Embryonic facial prominence (tissue), 1 donor: Measurements from ENCODE around the gene EGFR.

Experiments used
- DNase-seq: peaks from one replicate; pipeline ENCODE4 v3.0.0-alpha.2; 2016; ENCODE audit errors: extremely low spot score

EGFR gene

DNA sequence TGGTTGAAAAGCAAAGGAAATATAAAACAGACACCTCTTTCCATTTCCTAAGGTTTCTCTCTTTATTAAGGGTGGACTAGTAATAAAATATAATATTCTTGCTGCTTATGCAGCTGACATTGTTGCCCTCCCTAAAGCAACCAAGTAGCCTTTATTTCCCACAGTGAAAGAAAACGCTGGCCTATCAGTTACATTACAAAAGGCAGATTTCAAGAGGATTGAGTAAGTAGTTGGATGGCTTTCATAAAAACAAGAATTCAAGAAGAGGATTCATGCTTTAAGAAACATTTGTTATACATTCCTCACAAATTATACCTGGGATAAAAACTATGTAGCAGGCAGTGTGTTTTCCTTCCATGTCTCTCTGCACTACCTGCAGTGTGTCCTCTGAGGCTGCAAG lies 191.9 kb downstream of the EGFR start:
- no peak for DNase-seq

DNA sequence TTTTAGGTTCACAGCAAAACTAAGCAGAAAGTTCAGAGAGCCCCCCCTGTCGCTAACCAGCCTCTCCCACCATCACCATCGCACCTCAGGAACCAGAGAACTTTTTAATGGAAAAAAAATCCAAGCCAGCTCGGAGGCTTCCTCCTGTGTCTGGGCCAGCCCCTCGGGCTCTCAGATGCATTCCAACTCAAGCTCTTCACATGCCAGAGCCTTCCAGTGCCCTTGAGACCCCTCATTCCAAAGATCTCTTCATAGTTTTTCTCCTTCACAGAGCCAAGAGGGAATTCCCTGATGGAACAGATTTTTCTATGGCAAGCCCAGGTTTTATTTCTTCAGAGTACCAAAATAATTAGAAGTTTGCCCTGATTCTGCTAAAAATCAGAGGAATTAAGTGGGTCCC lies 192.9 kb downstream of the EGFR start:
- no peak for DNase-seq

DNA sequence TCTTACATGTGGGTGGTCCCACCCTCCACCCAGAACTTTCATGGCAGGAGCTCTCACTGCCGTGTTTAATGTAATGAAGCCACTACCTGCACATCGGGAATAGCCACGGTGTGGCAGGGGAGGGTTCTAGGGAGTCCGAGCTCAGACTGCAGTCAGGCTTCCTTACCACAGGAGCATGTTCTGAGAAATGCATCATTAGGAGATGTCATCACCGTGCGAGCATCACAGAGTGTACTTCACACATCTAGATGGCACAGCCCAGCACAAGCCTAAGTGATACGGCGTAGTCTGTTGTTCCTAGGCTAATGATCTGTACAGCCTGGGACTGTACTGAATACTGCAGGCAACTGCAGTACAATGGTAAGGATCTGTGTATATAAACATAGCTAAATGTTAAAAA lies 193.4 kb downstream of the EGFR start:
- no peak for DNase-seq

DNA sequence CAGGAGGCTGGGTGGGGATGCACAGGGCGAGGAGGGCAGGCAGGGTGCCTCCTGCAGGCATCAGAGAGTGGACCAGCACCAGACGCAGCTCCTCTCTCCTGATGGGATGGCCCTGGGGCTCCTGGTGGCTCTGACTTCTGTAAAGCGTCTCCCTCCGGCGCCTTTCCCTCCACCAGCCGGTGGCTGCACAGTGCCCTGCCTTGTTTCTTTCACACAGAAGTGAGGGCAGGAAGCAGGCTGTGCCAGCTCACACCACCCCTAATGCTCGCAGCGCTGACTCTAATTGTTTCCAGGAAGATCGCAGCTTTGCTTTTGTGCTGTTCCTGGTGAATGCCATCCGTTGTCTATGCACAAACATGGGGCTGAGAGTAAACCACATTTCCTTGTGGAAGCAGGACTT lies 194.0 kb downstream of the EGFR start:
- DNase-seq = no peak

DNA sequence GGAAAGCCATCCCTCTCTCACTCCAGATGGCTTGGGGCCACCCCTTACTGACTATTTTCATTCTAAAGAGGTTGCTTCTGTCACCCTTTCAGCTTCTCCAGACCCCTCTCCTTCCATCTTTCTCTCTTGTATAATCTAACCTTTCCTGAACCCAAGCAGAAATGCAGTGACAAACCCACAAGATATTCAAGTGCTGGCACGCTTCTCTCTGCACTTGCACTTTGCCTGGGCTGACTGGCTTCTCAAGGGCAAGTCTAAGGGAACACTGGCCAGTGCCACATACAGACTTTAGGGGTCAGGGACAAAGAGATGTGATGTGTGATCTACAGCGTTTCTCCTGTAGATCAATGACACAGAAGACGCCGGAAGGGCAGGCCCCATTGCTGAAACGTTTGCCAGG lies 195.9 kb downstream of the EGFR start:
- DNase-seq = no peak

DNA sequence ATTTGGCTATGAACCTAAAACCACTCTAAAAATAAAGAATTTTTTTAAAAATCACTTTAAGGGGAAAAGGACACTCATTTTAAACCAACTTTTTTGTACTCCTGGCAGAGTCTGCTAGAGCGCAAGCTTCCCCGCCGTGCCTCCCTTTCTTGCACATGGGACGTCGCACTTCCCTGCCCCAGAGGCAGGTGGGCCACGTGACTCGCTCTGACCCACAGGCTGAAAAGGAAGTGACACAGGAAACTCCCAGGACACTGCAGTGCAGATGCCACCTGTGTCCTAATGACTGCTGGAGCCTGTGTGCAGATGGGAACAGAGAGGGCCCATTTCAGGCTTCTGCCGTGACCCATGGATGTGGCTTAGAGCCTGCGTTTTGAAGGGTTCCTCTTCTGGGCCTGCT lies 204.2 kb downstream of the EGFR start:
- no peak for DNase-seq

DNA sequence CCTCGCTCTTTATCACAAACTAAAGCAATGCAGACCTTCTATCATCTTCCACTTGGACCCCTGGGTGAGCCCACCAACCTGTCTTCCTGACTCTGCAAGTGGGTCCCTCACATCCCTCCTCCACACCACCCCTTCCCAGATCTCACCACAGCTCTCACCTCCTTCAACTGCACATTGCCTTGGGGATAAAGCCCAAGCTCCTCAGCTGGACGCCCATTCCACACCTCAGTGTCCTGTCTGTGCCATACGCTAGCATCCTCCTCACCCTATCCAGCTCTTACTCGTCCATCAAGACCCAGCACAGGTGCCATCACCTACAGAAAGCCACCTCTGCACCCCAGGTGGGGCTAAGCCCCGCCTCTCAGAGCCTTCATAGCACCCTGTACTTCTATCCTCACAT lies 205.3 kb downstream of the EGFR start:
- no peak for DNase-seq

DNA sequence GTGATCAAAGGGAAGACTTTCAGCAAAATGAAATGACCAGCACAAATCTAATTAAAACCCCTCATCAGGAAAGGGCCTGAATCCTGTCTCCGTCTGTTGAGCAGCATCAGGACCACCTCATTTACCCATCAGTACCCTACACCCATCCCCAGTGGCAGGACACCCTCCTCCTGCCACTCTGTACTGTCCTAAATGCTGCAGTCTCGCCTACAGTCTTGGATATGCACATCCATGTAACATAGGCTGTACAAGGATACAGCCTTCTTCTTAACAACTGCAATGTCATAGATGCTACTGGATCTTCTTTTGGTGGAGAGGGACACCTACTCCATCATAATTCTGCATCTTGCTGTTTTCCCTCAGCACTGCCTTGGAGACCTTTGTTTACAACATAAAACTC lies 206.0 kb downstream of the EGFR start:
- no peak for DNase-seq

DNA sequence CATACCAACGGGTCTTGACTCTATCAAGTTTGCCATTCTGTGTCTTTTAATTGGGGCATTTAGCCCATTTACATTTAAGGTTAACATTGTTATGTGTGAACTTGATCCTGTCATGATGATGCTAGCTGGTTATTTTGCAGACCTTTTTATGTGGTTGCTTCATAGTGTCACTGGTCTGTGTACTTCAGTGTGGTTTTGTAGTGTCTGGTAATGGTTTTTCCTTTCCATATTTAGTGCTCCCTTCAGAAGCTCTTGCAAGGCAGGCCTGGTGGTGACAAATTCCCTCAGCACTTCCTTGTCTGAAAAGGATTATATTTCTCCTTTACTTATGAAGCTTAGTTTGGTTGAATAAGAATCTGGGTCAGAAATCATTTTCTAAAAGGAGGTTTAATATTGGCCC lies 211.2 kb downstream of the EGFR start:
- no peak for DNase-seq

DNA sequence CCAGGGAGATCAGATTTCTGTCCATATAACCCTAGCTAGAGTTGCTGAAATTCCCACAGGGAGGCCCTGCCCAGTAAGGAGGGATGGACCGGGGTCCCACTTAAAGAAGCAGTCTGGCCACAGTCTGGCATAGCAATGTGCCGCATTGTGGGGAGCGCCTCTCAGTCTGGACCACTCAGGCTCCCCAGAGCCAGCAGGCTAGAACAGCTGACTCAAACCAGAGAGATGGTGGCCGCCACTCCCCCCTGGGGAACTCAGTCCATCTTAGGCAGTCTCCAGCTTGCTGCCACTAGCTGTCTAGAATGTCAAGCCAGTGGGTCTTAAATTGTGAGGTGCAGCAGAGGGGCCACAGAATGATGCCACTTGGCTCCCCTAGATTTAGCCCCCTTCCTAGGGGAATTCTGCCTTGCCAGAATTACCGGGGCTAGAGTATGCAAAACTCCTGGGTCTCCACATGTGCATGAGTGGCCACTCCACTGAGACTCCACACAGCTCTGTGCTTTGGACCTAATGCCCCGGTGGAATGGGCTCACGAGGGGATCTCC lies 213.0 kb downstream of the EGFR start:
- no peak for DNase-seq

DNA sequence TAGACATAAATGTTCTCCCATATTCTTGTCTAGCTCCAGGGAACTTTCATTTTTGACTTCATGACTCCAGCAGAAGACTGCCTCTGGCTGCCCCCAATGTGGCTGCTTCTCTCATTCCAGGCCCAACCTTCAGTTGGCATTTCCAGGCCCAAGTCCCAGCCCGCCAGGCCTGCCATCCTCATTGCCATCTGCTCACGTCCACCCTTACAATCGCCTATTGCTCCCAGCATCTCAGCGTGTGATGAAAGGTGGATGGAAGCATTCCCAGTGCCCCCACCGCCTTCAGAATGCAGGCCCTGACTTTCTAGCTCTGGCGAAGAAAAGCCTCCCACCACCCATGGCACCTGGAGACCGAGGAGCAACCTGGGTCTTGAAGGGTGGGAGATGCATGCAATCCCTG lies 214.2 kb downstream of the EGFR start:
- DNase-seq = no peak

DNA sequence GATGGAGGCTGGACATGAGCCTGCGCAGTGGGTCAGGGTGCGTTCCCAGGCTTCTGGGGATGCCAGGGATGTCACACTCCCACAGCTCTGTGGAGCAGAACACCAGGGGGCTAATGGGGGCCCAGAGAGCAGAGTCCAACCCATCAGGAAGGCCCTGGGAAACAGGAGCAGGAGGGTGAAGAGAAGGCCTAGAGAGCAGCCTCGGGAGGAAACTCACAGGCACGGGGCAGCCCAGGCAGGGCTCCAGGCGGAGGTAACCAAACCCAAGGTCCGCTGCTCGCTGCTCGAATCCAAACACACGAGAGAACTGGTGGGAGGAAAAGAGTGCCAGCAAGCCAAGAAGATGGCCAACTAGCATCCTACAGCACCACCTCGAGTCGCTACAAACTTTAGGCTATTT lies 215.6 kb downstream of the EGFR start:
- no peak for DNase-seq

DNA sequence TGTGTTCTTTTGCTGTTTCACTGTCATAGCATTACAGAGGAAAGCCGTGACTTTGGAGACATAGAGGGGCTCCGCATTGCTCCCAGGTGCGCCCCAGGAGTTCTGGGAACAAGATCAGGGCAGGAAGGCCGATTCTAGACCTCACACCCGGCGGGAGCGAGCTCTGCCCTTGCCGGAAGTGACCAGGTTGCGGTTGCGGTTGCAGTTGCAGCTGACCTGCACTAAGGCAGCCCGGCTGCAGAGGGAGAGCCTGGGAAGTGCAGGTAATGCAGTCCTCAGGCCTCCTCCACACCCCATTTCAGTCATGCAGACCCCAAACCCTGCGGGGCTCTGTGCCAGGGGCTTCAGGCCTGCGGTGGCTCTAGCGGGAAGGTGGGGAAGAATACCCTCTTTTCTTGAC lies 216.3 kb downstream of the EGFR start:
- no peak for DNase-seq

DNA sequence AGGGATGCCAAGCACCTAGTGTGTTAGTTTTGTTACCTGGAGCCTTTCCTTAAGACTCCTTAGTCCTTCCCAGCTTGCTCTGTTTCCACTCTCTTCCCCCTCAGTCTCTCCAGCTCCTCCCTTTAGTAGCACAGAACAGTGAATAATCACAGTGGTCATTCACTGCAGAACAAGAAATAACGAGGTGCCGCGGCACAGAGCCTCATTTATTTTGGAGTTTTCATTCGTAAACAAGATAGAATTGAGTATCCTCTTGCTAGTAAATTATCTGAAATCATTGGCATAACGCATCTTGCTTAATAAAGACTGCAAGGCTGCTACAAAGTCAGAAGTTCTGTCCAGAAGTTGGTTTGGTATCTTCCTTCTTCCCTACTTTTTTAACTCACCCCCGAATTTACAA lies 217.0 kb downstream of the EGFR start:
- no peak for DNase-seq

DNA sequence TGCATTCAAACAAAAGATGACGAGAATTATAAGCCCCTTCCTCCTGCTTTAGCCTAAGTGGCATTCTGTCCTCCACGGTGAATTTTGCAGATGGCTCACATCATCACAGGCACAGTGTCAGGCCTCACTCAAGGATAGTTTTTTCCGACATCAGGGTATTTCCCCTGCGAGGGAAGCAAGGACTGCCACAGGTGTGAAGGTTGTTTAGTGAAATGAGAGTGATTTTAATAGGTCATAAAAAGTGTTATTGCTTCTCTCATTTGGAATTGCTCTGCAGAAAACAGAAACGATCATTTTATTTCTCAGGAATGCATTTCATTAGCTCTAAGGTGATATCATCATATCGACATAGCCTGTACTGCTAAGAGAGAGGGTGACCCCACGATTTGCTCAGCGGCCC lies 217.7 kb downstream of the EGFR start:
- DNase-seq = no peak

DNA sequence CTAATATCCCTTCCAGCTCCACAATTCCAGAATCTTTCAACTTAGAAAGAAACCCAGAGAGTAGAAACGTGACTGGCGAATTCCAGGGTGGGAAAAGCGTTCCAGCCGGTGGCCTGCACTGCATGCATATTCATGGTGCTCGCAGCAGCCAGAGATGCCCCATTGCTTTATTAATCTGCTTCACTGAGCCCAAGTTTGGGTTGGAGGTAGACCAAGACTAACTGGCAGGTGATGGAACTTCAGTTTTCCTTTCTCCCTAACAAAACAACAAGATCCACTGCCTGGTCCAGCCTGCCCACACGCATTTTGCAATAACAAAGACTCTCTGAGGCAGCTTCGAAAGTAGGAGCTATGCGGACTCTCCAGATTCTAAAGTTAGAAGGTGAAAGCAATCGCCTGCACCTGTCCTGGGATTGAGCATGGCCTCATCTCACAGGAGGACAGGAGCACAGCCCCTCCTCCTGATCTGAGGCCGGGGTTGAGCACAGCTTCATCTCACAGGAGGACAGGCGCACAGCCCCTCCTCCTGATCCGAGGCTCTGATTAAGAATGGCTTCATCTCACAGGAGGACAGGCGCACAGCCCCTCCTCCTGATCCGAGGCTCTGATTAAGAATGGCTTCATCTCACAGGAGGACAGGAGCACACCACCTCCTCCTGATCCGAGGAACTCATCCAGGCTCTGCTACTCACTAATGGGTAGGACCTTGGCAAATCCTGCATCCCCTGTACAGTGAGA lies 218.5 kb downstream of the EGFR start:
- no peak for DNase-seq

DNA sequence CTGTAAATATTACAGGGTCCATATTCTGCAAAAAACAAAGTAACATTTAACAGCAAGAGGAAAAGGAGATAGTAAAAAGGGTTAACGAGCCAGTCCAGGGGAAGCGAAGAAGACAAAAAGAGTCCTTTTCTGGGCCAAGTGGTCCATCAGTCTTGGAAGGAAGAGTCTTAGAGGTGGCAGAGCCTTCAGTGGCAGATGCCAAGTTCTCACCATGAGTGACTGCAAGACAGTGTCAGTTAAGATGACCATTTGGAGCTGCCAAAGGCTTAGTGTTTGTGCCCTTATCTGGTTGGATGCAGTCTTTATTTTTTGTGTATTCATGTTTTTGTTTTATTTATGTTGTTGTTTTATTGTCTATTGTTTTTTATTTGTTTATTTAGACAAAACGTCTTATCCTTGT lies 220.6 kb downstream of the EGFR start:
- DNase-seq = no peak

DNA sequence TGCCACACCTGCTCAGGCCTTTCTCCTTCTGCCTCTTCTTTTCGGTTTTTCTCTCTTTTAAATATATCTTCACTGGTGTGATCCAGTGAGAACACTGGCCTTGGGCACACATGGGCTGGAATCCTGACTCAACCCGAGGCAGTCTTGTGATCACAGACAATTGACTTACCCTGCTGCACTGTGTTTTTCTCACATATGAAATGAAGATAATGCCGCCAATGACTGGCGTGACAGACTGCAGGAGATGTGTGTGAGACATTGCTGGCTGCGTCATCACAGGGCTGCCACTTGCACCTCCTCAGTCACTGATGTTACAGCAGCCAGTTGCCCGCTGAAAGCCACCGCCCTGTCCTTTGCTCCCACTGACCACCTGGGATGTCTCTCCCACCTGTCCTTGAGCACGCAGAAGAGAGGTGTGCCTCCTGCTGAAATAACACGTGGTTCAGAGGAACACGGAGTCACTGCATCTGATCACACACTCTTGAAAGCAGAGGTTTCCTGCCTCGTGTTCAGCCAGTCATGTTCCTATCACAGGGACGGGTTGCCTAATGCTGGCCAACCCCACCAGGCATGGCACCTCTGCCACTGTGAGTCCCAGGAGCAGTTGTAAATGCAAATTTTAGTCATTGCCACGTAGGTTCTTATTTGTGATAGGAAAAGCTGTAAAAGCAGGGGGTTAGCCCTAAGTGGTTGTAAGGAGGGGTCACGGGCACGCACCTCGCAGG lies 221.8 kb downstream of the EGFR start:
- DNase-seq = no peak

DNA sequence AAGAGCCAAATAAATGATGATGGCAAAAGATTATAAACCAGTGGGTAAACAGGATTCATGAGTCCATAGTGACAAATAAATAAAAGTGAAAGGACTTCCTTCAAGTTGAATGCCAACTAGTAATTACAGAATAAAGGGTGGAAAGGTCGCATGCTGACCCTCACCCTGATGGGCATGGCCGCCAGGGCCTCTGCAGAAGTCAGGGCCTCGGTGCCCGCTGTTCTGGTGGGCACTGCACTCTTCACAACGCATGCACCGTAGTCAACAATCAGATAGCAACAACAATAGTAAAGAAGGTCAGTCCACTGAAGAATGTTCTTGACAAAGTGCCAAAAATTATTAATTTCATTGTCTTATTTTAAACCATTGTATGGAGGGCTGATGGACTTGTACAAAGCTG lies 223.1 kb downstream of the EGFR start:
- DNase-seq = no peak

DNA sequence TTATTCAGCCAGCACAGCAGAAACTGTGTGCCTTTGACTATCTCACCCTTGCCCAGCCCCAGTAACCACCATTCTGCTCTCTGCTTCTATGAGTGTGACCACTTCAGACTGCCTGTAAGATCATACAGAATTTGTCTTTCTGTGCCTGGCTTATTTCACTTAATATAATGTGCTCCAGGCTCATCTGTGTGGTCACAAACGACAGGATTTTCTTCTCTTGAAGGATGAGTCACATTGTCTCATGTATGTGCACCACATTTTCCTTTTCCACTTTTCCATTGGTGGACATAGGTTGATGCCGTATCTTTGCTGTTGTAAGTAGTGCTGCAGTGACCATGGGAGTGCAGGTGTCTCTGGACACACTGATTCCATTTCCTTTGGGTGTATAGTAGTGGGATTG lies 223.8 kb downstream of the EGFR start:
- DNase-seq = no peak

DNA sequence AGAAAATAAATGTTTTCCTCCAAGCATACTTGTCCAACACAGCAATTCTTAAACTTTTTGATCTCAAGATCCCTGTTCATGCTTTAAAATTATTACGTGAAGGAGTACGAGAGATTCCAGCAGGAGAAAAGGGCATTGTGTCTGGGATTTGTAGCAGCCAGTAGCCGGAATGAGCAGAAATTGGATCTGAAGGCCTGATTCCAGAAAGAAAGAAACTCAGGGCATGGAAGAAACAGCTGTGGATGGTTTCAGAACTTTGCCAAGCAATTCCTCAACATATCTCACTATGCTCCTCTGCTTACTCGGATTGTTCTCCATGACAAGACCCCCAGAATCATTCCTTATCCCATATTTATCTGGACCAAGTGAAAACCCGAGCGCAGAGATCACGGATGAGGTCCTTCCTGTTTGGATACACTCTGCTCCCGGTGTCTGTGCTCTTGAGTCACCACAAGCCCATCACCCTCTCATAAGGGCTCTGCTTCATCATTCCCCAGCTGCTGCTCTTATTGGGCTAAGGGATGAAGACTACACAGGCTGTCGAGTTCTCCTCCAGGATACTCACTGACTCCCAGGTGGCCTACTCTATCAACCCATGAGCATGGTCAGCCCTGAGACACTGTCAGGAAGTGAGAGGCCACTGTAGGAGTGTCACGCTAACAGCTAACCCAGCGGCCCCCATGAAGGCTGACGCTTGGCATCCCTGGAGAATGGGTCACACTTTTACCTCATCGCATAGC lies 225.4 kb downstream of the EGFR start:
- DNase-seq = no peak

DNA sequence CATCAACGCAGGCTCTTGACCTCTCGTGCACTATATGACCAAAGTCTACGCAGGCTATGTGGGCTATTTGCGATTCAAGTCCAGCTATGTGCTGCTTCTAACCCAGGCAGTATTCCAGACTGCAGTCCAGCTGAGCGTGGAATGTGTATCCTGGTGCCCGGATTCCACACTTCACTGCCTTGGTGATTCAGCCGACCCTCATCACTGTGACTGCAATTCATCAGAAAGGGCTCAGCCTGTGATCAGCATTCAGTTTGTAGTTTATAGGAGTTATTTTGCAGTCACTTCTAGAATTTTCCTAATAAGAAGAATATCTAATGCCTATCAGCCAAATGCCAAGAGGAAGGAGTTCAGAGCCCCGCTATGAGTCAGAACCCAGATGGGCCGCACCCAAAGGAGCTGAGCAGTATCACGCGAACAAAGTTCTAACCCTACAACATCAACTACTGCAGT lies 226.5 kb downstream of the EGFR start:
- no peak for DNase-seq

DNA sequence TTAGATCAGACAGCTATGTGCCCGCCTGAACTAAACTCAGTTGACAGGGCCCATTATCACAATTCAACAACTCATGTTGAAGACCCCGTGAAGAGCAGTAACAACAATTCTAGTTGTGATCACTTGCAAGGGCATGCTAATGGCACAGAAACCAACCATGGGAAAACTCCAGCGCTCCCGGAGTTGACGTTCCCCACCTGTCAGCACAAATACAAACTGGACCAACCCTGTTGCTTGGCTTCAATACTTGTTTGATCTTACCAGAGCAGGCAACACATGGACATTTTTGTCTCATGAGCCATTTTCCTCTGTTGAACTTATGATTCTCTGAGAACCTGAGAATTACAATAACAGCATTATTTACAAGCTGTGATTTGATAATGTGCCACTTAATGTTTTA lies 227.4 kb downstream of the EGFR start:
- no peak for DNase-seq
